GM21526 (cell line): ENCODE results near the gene ANKRD40CL.
A peak's percentile ranks its signal among the peaks of the same experiment; 100 is the strongest.

Experiments used
- ATAC-seq: cut with Tn5 transposase; IDR thresholded peaks from one replicate; pipeline ENCODE4 v1.9.1; 2021; ENCODE audit warnings: moderate library complexity; ENCODE audit not compliant: unreplicated experiment, low FRiP score

Gene ANKRD40CL

DNA sequence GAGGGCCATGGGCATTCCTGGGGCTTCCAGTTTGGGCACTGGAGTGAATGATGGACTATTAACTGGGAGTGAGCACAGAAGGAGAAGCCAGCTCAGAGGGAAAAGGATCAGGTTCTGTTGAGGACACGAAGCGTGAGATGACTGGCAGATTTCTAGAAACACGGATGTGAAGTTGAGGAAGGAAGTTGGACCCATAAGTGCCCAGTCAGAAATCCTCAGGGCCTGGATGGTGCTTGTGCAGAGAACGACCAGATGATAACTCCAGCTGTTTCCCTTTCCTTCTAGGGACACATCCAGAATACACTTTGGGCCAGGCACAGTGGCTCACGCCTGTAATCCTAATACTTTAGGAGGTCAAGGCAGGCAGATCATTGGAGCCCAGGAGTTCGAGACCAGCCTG is 23.3 kb upstream of the ANKRD40CL start:
- ATAC-seq: no peak

DNA sequence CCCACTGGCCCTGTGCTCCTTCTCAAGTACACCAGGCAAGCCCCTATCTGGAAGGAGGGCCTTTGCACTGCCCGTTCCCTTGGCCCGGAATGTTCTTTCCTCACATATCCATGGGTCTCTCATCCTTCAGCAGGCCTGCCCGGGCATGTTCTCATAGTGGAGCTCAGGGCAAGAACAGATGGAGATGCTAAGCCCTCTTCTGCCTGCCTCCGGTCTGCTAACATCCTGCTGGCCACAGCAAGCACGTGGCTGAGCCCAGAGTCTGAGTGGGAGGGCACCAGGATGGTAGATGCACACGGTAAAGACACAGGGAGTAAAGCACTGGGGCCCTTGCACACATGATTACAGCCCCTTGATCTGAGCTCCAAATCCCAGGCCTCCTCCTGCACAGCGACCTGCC is 19.8 kb upstream of the ANKRD40CL start:
- ATAC-seq: no peak

DNA sequence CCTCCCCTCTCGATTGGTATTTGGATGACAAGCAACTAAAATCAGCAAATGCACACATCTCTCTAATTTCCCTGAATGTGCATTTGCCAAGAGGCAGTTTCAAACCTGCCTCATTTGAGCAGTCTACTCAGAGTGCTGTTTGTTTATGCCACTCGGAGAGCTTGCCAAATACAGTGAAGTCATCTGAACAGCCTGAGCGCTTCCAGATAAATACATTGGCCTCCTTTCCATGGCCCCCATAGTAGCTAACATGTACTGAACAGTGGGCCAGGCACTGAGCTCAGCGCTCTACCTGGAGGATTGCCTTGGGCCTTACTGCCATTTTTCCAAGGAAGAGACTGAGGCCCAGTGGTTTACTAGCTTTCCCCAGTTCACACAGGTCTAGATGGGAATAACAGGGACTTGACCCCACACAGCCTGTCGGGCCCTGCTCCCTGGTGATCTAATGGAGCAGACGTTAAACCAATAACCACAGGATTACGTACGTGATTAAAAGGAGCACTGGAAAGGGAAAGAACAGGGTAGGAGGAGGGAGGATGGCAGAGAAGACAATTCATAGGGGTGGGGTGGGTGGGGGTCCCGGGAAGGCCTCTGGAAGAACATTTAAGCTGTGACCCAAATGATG is 18.7 kb upstream of the ANKRD40CL start:
- ATAC-seq: no peak

DNA sequence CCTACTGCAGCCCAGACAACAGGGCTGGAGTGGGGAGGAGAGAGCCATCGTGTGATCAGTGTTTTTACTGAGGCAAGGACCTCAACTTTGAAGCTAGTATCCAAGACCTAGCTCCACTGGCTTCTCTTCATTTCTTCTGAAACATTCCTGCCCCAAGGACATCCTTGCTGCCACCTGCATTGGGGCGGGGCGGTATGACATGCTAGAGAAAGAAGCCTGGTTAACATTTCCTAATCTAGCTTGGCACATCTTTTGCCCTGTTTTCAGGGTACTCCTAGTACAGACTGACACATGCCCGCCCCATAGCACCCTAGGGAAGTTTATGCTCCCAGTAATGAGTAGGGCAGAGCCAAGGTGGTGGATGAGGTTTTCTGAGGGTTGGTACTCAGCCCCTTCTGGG is 17.8 kb upstream of the ANKRD40CL start:
- ATAC-seq: no peak

DNA sequence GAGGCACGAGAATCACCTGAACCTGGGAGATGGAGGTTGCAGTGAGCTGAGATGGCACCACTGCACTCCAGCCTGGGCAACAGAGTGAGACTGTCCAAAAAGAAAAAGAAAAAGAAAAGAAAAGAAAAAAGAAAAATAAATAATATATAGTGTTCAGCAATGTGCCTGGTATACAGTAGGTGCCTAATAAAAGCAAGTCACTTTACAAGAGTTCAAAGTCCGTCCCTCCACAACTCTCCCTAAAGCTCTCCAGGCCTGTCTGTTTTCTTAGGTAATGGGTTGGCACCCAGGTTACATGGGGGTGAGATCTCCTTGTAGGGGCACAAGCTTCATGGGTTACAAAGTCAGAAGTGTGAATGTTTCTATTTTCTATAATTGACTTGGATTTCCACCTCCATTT is 16.6 kb upstream of the ANKRD40CL start:
- no peak for ATAC-seq

DNA sequence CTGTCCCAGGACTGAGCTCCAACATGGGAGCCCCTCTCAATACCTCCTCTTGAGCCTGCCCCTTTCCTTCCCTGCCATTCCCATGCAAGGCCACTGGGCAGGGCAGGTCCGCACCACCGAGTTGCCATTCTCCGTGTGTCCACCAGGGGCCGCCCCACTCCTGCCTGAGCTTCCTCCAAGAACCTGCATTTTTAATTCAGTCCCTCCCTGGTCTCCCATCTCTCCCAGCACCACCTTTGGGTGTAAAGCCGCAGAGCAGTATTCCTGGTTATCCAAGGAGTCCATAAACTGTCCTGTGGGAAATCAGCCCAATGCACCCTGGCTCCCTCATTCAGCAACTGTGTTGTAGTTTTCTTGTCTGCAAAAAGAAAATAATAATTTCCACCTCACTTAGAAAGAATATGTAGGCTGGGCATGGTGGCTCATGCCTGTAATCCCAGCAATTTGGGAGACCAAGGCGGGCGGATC is 15.9 kb upstream of the ANKRD40CL start:
- ATAC-seq: peak; percentile 74

DNA sequence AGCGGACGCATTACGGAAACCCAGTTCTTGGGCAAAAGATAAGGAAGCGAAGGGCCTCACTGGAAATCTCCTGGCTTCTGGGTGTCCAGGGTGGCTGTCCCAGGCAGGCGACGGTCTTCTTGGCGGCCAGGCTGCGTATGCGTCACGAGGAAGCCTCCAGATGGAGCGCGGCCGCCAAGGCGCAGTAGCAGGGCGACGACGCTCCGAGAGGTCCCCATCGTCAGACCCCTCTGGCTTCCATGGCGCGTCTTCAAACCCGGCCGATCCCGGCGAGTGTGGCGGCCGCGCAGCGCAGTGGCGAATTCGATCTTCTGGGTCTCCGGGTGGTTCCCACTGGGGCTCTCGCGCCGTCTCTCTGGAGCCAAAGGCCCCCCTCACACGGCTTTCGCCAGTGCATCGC is 13.8 kb upstream of the ANKRD40CL start:
- no peak for ATAC-seq

DNA sequence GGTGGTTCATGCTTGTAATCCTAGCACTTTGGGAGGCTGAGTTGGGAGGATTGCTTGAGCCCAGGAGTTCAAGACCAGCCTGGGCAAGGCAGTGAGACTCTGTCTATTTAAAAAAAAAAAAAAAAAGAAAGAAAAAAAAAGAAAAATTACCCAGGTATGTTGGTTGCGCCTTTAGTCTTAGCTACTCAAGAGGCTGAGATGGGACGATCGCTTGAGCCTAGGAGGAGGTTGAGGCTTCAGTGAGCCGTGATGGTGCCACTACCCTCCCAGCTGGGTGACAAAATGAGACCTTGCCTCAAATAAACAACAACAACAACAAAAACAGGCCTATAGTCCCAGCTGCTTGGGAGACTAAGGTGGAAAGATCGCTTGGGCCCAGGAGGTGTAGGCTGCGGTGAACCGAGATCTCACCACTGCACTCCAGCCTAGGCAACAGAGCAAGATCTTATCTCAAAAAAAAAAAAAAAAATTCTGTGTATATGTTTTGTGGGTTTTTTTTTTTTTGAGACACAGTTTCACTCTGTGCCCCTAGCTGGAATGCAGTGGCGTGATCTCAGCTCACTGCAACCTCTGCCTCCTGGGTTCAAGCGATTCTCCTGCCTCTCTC is 12.5 kb upstream of the ANKRD40CL start:
- no peak for ATAC-seq

DNA sequence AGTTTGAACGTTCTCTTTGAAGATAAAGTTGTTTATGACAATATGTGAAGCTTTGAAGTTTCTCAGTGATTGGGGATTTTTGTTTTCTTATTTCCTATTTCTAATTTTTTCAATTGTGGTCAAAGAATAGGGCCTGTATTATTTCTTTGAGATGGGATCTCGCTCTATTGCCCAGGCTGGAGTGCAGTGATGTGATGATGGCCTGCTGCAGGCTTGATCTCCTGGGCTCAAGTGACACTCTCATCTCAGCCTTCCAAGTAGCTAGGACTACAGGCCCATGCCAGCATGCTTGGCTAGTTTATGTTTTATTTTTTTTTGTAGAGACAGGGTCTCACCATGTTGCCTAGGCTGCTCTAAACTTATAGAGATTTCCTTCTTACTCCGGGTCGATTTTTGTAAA is 11.7 kb upstream of the ANKRD40CL start:
- ATAC-seq: no peak

DNA sequence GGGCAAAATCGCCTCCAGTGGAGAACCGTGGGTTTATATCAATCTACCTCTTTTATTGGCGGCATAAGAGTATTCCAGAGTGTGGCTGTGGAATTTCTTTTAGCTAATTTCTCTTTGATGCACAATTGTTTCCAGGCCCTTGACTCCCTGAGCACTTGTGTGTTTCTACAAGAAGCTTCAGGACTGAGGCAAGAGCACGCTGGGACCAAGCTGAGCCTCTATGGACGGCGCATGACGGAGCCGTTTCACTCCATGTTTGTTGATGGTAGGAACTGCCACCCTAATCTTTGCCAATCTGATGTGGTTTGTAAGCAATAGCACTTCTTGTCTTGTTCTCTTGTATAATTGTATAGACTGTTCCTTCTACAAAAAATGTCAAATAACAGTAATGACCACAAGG is 11.2 kb upstream of the ANKRD40CL start:
- no peak for ATAC-seq

DNA sequence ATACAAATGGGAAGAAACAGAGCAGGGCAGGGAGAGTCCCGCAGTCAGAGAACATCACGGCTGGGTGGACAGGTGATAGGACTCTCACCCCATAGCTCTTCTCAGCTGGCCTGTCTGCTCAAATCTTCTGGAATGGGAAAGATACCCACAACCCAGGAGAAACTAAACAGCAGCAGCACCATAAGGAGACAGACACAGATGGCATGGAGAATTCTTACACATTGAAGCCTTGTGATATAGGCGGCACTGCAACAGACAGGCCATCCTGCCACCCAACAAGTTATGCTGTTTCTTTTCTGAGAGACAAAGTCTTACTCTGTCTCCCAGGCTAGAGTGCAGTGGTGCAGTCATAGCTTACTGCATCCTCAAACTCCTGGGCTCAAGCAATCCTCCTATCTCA is 8.6 kb upstream of the ANKRD40CL start:
- no peak for ATAC-seq

DNA sequence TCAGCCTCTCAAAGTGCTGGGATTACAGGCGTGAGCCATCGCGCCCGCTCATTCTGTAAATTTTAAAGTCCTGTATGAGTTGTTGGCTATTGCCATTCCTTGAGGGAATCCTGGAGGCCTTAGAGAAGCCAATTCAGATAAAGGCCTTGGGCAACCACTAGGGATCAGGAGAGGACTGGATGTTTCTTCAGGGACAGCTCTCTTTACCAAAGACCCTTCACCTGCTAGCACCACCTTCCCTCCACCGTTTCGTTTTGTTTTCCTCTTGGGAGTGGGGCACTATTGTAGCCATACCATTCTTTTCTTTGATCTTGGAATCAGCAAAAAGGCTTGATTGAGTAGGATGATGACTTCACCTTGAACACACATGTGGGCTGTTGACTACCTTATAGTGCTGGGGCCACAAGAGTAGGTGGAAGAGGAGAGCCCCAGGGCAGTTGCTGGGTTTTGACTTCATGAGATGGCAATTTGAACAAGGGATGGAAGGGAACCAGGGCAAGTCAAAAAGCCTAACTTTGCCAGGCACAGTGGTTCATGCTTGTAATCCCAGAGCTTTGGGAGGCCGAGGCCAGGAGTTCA is 7.0 kb upstream of the ANKRD40CL start:
- ATAC-seq: no peak

DNA sequence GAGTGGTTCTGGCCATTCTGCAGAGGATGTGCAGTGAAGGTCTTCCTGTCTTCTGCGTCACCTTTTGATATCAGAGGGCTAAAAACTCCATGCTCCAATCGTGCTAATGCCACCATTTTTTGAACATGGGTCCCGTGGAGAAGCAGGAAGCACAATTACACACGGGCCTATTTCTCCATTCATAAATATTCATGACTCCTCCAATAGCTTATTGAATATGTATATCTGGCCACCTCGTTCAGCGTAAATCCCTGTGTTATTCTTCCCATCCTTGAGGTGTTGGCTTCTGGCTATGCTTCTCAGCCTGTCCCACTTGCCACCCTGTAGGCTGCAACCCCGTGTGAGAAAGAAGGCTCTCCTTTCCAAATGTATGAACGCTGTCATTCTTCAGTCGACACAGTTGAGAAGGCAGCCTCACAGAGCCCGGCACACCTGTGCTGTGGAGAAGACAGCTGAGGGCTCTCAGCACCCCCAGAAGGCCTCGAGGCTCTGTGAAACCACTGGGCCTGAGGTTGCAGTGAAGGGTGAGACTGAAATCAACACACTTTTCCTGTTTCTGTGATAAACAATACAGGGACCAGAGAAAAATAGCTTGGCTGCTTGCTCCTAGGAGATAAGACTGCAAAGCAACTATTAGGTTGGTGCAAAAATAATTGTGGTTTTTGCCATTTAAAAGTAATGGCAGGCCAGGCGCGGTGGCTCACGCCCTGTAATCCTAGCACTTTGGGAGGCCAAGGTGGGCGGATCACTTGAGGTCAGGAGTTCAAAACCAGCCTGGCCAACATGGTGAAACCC is 4.9 kb upstream of the ANKRD40CL start:
- ATAC-seq: peak; percentile 94

DNA sequence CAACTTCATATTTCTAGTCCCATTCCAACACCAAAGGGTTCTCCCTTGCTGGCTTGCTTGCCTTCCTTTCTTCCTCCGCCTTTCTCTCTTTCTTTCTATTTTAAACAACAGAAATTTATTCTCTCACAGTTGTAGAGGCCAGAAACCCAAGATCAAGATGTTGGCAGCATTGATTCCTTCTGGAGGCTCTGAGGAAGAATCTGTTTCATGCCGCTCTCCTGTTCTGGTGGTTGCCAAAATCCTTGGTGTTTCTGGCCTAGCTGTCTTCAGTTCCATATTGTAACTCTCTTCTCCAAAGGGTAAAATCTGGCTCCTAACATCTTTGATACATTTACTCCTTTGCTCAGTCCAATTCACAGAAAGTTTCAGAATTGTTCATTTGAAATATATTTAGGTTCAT is 3.0 kb upstream of the ANKRD40CL start:
- ATAC-seq: no peak

DNA sequence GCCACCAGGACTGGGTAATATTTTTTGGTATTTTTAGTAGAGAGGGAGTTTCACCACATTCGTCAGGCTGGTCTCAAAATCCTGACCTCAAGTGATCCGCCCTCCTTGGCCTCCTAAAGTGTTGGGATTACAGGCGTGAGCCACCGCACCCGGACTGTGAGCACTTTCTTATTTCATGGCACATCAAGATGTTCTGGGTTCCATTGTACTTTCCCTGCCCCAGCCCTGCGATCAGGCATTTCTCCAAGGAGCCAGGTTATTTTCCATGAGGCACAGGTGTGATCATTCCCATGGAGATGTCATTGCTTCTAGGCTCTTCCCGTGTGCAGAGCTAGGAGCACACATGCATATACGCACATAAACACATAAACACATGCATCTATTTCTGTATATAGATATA is 2.6 kb upstream of the ANKRD40CL start:
- ATAC-seq: no peak

DNA sequence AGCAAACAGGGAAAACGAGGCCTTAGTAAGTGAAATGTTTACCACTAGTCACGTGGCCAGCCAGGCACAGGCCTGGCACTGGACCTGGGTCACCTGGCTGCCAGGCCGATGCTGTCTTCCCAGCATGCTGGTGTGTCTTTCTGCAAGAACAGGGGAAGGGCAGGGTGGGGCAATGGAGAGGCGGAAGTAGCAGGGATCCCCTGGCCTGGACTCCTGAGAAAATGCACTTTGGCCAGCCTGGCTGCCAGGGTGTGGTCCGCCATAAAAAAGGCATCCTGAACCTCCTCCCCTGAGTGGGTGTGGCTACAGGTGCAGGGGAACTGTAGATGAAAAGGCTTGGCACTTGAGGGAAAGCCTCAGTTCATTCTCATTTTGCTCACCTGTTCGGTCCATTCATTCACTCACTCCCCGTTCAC is 1.0 kb upstream of the ANKRD40CL start:
- no peak for ATAC-seq

DNA sequence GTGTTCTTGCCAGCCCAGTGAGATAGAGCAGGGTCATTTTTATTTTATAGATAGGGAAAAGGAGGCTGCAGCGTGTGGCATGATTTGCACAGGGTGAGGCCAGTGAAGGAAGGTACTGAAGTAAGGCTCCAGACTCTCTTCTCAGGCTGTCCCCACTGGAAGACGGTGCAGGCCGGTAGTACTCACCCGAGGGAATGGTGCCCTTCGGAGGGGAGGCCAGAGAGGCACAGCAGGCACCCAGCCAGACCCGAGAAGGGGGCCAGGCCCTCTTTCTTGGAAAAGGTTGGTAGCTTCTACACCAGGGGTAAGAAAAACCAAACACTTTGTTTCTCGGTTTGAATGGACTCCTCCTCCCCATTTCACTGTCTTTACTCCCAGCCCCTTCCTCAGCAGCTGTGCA is 288 bp downstream of the ANKRD40CL start:
- ATAC-seq: no peak

DNA sequence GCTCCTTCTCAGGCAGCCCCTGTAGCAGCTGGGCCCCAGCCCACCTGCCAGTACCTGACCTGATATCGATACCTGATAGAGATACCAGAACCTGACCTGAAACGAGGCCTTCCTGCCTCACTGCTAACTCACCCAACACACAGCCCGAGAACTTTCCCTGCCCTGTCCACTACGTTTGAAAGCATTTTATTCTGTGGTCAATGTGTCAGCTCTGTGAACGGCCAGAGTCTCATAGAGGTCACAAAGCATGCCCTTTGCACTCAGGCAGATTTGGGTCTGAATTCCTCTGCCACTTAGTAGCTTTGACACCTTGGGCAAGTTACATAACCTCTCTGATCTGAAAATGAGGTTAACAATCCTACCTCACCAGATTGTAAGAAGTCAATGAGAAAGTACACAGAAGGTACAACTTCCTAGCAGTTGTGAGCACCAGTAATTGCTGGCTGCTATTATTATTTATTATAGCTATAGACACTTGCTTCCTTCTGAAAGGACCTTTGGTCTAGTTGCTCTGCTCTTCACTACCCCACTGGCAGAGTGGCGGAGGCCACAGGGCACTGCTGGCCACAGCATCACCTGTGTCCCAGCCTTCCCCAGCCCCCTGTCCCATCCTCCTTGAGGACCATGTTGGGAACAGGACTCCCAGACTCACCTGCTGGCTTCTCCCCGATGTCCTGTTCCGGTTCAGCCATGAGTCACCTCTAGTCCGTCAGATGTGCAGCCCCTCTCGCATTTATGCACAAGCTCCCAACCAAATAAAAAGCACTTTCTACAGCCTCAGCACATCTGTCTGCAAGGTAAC is 895 bp downstream of the ANKRD40CL start:
- ATAC-seq: no peak

DNA sequence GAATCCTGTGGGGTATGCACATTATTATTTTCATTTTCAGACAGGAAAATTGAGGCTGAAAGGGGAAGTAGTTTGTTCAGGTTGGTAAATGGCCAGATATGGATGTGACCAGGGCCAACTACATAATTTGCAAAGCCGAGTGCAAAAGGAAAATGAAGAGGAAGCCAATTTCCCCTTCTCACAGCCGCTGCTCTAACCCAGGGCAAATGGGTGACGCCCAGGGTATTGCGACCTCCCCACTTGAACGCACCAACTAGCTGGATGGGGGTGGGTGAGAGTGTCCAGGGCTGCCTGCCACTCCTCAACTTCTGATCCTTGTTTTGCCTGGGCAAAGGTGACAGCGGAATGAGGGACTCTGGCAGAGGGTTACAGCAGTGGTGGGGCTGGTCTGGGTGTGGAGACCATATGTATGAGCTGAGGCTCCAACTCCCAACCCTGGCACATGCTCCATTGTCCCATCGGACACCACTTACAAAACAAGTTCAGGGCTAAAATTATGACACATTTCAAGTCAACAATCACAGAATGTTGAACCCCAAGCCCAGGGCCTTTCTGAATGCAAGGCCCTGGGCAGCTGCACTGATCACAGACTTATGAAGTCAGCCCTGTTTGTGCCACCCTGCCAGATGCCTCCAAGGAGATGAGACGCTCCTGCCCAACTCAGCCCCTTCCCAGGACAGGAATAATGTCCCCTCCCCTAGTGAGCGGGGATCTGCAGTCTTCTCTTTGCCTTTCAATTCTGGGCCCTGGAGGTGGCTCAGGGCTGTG is 1.7 kb downstream of the ANKRD40CL start:
- peak; percentile 47 for ATAC-seq

DNA sequence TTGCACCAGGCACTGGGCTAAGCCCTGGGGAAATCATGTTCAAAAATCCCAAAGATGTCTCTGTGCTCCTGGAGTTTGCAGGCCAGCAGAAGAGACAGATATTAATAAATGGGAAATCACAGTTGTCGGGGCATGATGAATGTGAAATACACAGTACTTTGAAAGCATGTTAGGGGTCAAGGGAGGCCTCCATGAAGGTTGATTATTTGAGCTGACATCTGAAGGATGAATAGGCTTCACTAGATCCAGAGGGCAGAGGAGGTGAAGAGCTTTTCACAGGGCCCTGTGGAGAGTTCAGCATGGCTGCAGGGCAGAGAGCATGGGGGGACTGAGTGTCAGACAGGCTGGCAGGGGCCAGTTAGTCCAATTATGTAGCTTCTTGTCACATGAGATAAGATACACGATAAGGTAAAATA is 2.6 kb downstream of the ANKRD40CL start:
- ATAC-seq: no peak
